SU-DHL-6 (cell line): Measurements from ENCODE around the gene RPS6KA5.

ENCODE experiments used
- H2AFZ ChIP-seq: fragments of 200-600 bp; sonication (generic); 2 replicates; pipeline ENCODE4 v1.6.1; 2014; ENCODE audit warnings: low read depth, mild to moderate bottlenecking, moderate library complexity, mixed read lengths, antibody characterized with exemption, low read length; ENCODE audit not compliant: severe bottlenecking
- H3F3A ChIP-seq: fragments of 200-600 bp; shearing (Covaris generic); 2 replicates; pipeline ENCODE4 v1.6.0; 2016; ENCODE audit warnings: antibody characterized with exemption, mild to moderate bottlenecking; ENCODE audit not compliant: insufficient read depth
- H3K27ac ChIP-seq: fragments of 200-600 bp; sonication (generic); 2 replicates; pipeline ENCODE4 v1.5.1; 2016; ENCODE audit warnings: low read depth, mild to moderate bottlenecking, low read length, moderate library complexity, mixed read lengths
- H3K27me3 ChIP-seq: fragments of 200-600 bp; sonication (generic), shearing (Covaris generic); 2 replicates; pipeline ENCODE4 v1.6.0; 2014; ENCODE audit warnings: mild to moderate bottlenecking, low read length
- H3K36me3 ChIP-seq: fragments of 200-600 bp; sonication (generic); 2 replicates; pipeline ENCODE4 v1.6.1; 2014; ENCODE audit warnings: mild to moderate bottlenecking, low read length, mixed read lengths
- H3K4me2 ChIP-seq: fragments of 300-600, 200-600 bp; shearing (Covaris generic), sonication (generic); 2 replicates; pipeline ENCODE4 v1.6.0; 2014; ENCODE audit warnings: low read length, low read depth, mild to moderate bottlenecking; ENCODE audit not compliant: poor library complexity, severe bottlenecking
- H3K4me3 ChIP-seq: fragments of 200-600 bp; sonication (generic); 2 replicates; pipeline ENCODE4 v1.5.1; 2014; ENCODE audit warnings: antibody characterized with exemption, low read length, mild to moderate bottlenecking, mixed read lengths; ENCODE audit not compliant: insufficient read depth, poor library complexity, severe bottlenecking
- H3K79me2 ChIP-seq: fragments of 200-600 bp; sonication (generic); 2 replicates; pipeline ENCODE4 v1.6.1; 2014; ENCODE audit warnings: mild to moderate bottlenecking, low read length, moderate library complexity; ENCODE audit not compliant: insufficient read depth
- H3K9ac ChIP-seq: fragments of 200-600 bp; sonication (generic); 2 replicates; pipeline ENCODE4 v1.7.0; 2014; ENCODE audit warnings: mild to moderate bottlenecking, low read length
- H3K9me2 ChIP-seq: fragments of 200-600 bp; sonication (generic); replicated peaks from 2 replicates; pipeline ENCODE4 v1.6.1; 2014; ENCODE audit warnings: low read length; ENCODE audit not compliant: insufficient read depth
- H3K9me3 ChIP-seq: fragments of 200-600 bp; sonication (generic); 2 replicates; pipeline ENCODE4 v1.6.1; 2014; ENCODE audit warnings: low read length, mixed read lengths; ENCODE audit not compliant: insufficient read depth
- H4K20me1 ChIP-seq: fragments of 200-600 bp; sonication (generic); 2 replicates; pipeline ENCODE4 v1.6.1; 2014; ENCODE audit warnings: low read depth, mild to moderate bottlenecking, antibody characterized with exemption, low read length, moderate library complexity, mixed read lengths
- EZH2phosphoT487 ChIP-seq: fragments of 200-600 bp; sonication (generic), shearing (Covaris generic); conservative IDR thresholded peaks from 2 replicates; pipeline ENCODE4 v1.6.1; 2018; ENCODE audit warnings: mild to moderate bottlenecking, antibody characterized with exemption, low read length, moderate library complexity, mixed read lengths
- TF ChIP-seq, protein P1 (sequence below): fragments of 200-600 bp; sonication (generic); IDR thresholded peaks from one replicate; pipeline ENCODE4 v1.5.1; 2017; ENCODE audit warnings: antibody characterized with exemption, mild to moderate bottlenecking, low read length, moderate library complexity; ENCODE audit not compliant: insufficient read depth, poor library complexity, severe bottlenecking

The RPS6KA5 gene

DNA sequence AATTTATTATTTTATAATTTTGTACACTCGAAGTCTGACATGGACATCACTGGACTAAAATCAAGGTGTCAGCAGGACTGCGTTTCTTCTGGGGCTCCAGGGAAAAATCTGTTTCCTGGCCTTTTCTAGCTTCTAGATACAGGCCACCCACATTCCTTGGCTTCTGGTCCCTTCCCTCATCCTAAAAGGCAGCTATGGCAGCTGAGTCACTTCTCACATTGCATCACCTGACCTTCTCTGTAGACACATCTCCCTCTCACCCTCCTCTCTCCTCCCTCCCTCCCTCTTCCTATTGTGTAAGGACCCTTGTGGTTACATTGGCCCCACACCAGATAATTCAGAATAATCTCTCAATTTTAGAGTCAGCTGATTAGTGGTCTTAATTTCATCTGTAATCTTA is 92.4 kb downstream of the RPS6KA5 start:
- no peak overlapping the region for H3K4me2 ChIP-seq
- no peaks in the 10 kb centered on the region for H3K9me2 ChIP-seq
- no peaks in the 10 kb centered on the region for H3K27me3 ChIP-seq
- no peaks in the 10 kb centered on the region for H4K20me1 ChIP-seq
- no peak for TF ChIP-seq EZH2phosphoT487
- TF ChIP-seq, protein P1, sequence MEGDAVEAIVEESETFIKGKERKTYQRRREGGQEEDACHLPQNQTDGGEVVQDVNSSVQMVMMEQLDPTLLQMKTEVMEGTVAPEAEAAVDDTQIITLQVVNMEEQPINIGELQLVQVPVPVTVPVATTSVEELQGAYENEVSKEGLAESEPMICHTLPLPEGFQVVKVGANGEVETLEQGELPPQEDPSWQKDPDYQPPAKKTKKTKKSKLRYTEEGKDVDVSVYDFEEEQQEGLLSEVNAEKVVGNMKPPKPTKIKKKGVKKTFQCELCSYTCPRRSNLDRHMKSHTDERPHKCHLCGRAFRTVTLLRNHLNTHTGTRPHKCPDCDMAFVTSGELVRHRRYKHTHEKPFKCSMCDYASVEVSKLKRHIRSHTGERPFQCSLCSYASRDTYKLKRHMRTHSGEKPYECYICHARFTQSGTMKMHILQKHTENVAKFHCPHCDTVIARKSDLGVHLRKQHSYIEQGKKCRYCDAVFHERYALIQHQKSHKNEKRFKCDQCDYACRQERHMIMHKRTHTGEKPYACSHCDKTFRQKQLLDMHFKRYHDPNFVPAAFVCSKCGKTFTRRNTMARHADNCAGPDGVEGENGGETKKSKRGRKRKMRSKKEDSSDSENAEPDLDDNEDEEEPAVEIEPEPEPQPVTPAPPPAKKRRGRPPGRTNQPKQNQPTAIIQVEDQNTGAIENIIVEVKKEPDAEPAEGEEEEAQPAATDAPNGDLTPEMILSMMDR, result no peak
- H3K9me3 ChIP-seq, result no peaks in the 10 kb centered on the region
- no peaks in the 10 kb centered on the region for H3F3A ChIP-seq
- H3K36me3 ChIP-seq, result no peaks in the 10 kb centered on the region
- no peaks in the 10 kb centered on the region for H3K79me2 ChIP-seq
- no peak overlapping the region for H3K9ac ChIP-seq
- no peak overlapping the region for H3K4me3 ChIP-seq
- no peak overlapping the region for H3K27ac ChIP-seq
- H2AFZ ChIP-seq, result no peak overlapping the region

DNA sequence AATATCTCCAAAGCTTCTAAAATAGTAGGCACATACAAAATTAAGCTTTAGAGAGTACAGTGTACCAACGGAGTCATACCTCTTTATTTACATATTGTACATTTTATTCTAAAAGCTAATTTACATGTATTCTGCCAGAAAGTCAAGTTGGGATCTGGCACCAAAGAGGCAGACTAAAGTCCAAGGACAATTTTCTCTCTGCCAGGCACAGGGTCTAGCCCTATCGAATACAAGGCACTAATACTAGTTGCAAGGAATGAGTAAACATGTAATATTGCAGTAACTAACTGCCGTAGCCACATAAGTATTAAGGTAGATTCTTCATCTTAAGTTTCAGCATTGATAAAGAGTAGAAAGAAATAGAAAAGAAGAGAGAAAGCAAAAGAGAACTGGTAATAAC is 93.9 kb downstream of the RPS6KA5 start:
- Histone ChIP-seq H3K9ac (no peak overlapping the region), H3K27me3 (no peaks in the 10 kb centered on the region), H3K4me2 (no peak overlapping the region), H3K9me2 (no peaks in the 10 kb centered on the region), H3K4me3 (no peak overlapping the region), H4K20me1 (no peaks in the 10 kb centered on the region), H2AFZ (no peak overlapping the region), H3K79me2 (no peaks in the 10 kb centered on the region), H3K9me3 (no peaks in the 10 kb centered on the region), H3K27ac (no peak overlapping the region), H3K36me3 (no peaks in the 10 kb centered on the region), H3F3A (no peaks in the 10 kb centered on the region)
- TF ChIP-seq, protein P1, result no peak
- TF ChIP-seq EZH2phosphoT487, result no peak

DNA sequence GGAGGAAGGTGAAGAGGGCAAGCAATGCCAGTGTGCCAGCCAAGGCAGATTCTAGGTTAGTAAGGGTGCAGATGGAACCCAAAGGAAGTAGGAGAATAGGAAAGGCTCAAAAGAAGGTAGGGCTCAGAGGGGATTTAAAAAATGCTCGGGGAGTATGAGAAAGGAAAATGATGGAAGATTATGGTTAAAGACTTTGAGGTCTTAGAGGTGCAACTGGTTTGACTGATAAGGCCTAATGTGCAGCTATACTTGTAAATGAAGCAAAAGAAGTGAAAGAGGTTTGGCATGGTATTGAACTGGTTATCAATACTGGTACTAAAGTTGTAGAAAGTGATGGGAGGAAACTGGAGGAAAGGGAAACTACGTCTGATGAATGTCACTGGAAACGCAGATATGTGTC is 94.7 kb downstream of the RPS6KA5 start:
- no peaks in the 10 kb centered on the region for H3K9me2 ChIP-seq
- TF ChIP-seq, protein P1, result no peak
- no peak for TF ChIP-seq EZH2phosphoT487
- H3K27me3 ChIP-seq, result no peaks in the 10 kb centered on the region
- no peaks in the 10 kb centered on the region for H3F3A ChIP-seq
- no peak overlapping the region for H3K4me2 ChIP-seq
- no peak overlapping the region for H2AFZ ChIP-seq
- no peaks in the 10 kb centered on the region for H3K36me3 ChIP-seq
- H3K27ac ChIP-seq, result no peak overlapping the region
- no peak overlapping the region for H3K4me3 ChIP-seq
- H3K9me3 ChIP-seq, result no peaks in the 10 kb centered on the region
- no peaks in the 10 kb centered on the region for H3K79me2 ChIP-seq
- H4K20me1 ChIP-seq, result no peaks in the 10 kb centered on the region
- no peak overlapping the region for H3K9ac ChIP-seq
